ENCODE data around the gene ABHD15. TPM values are rescaled to one million over a fixed set of nuclear protein-coding genes. Genes with fewer than 3 reads are reported as not detected.

ABHD15 gene
- polyA plus RNA-seq, 1 experiment, result 5.8 TPM

- no peak overlapping the region for H3K4me3 ChIP-seq (ENCODE audit: low read depth, low read length)
- POLR2A ChIA-PET, result no interaction called here
- H3K36me3 ChIP-seq (ENCODE audit: control insufficient read depth, insufficient read depth, low read length), result no peaks in the 10 kb centered on the region
- no peak for TF ChIP-seq CTCF (IDR thresholded peaks at IDR 0.05; ENCODE audit: insufficient read depth, low read depth, low read length)
- no peaks in the 10 kb centered on the region for H3K27me3 ChIP-seq (ENCODE audit: control insufficient read depth, insufficient read depth, low read length)
- no peak for DNase-seq (ENCODE audit: low read depth)
- CTCF ChIA-PET, result interaction anchor here (0.8 to 4.5 kb wide), 7 partner anchors 11 to 210 kb away, joined by 3 to 23 read pairs (median 4); partner anchors contain the start of gene ABHD15
These were observed 11.0 kb downstream of the ABHD15 start for GRCh38 chr17:29555840-29556239.

- Histone ChIP-seq H3K4me3 (ENCODE audit: low read depth, low read length) (no peak overlapping the region), H3K36me3 (ENCODE audit: control insufficient read depth, insufficient read depth, low read length) (no peaks in the 10 kb centered on the region), H3K27me3 (ENCODE audit: control insufficient read depth, insufficient read depth, low read length) (no peaks in the 10 kb centered on the region)
- CTCF ChIA-PET, result interaction anchor here (0.6 to 2.3 kb wide), 6 partner anchors 12 to 179 kb away, joined by 3 to 6 read pairs (median 5); no protein-coding TSS in a partner anchor
- POLR2A ChIA-PET, result no interaction called here
- no peak for DNase-seq (ENCODE audit: low read depth)
- TF ChIP-seq CTCF (IDR thresholded peaks at IDR 0.05; ENCODE audit: insufficient read depth, low read depth, low read length), result no peak
These were observed 17.5 kb downstream of the ABHD15 start for GRCh38 chr17:29549177-29549923.

- peaks cover 8% of the 10 kb centered on the region for H3K36me3 ChIP-seq (ENCODE audit: control insufficient read depth, insufficient read depth, low read length)
- ChIA-PET CTCF (no interaction called here), POLR2A (no interaction called here)
- no peak overlapping the region for H3K4me3 ChIP-seq (ENCODE audit: low read depth, low read length)
- no peak for DNase-seq (ENCODE audit: low read depth)
- no peak for TF ChIP-seq CTCF (IDR thresholded peaks at IDR 0.05; ENCODE audit: insufficient read depth, low read depth, low read length)
- H3K27me3 ChIP-seq (ENCODE audit: control insufficient read depth, insufficient read depth, low read length), result no peaks in the 10 kb centered on the region
These were observed 20.0 kb downstream of the ABHD15 start for GRCh38 chr17:29546830-29547229.

- Histone ChIP-seq H3K4me3 (ENCODE audit: low read depth, low read length) (no peak overlapping the region), H3K27me3 (ENCODE audit: control insufficient read depth, insufficient read depth, low read length) (no peaks in the 10 kb centered on the region), H3K36me3 (ENCODE audit: control insufficient read depth, insufficient read depth, low read length) (peaks cover 8% of the 10 kb centered on the region)
- no peak for TF ChIP-seq CTCF (IDR thresholded peaks at IDR 0.05; ENCODE audit: insufficient read depth, low read depth, low read length)
- ChIA-PET POLR2A (interaction anchor here (0.6 kb wide), 1 partner anchor 85 kb away, joined by 4 read pairs; no protein-coding TSS in a partner anchor), CTCF (interaction anchor here (0.6 to 3.0 kb wide), 3 partner anchors 10 to 179 kb away, joined by 3 to 15 read pairs (median 4); no protein-coding TSS in a partner anchor)
- DNase-seq (ENCODE audit: low read depth), result no peak
These were observed 20.8 kb downstream of the ABHD15 start for GRCh38 chr17:29546085-29546484.

GRCh38 chr17:29544066-29544465, 22.8 kb downstream of the ABHD15 start:
- no peak for DNase-seq (ENCODE audit: low read depth)
- Histone ChIP-seq H3K36me3 (ENCODE audit: control insufficient read depth, insufficient read depth, low read length) (peaks cover 8% of the 10 kb centered on the region), H3K4me3 (ENCODE audit: low read depth, low read length) (no peak overlapping the region), H3K27me3 (ENCODE audit: control insufficient read depth, insufficient read depth, low read length) (no peaks in the 10 kb centered on the region)
- TF ChIP-seq CTCF (IDR thresholded peaks at IDR 0.05; ENCODE audit: insufficient read depth, low read depth, low read length), result no peak
- ChIA-PET CTCF (interaction anchor here (0.7 to 3.0 kb wide), 3 partner anchors 12 to 174 kb away, joined by 3 to 15 read pairs (median 3); no protein-coding TSS in a partner anchor), POLR2A (no interaction called here)

Data from BJ (cell line).